Loucy (cell line): ENCODE results near the gene VANGL1.

ENCODE experiments used
- EZH2phosphoT487 ChIP-seq: fragments of 200-600 bp; IDR thresholded peaks from 2 replicates; pipeline ENCODE4 v1.6.1; 2018; ENCODE audit warnings: antibody characterized with exemption, mild to moderate bottlenecking, moderate library complexity, borderline replicate concordance
- TF ChIP-seq, protein P1 (sequence below): fragments of 200-600 bp; sonication (generic); conservative IDR thresholded peaks from 2 replicates; pipeline ENCODE4 v1.5.1; 2014; ENCODE audit warnings: mild to moderate bottlenecking, antibody characterized with exemption, low read length

DNA sequence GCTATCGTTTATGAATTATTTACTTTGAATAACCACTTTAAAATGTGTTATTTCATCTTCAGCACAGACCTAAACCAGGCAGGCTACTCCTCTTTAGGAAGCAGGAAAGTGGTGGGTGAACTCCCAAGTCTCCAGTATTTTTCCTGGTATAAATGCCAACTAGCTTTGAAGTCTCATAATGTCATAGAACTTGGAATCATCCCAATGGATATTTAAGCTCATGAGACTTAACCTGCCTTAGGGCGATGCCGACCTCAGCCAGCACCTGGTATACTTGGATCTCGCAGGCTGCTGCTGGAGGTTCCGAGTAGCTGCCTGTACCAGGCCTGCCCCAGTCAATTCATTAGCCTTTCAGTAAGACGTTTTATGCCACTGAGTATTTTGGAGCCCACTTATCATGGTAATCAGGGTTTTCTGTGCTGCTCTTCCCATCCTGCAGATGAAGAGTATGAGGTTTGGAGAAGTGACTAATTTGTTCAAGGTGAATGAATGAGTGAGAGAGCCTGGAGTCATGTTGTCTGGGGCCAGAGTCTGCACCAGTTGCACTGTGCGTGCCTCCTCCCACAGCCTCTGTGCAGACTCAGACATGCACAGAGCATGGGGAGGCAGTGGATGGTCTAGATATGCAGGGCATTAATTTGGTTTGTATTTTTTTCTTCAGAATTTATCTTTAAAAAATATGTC, 34.9 kb downstream of the VANGL1 start:
- TF ChIP-seq, protein P1, sequence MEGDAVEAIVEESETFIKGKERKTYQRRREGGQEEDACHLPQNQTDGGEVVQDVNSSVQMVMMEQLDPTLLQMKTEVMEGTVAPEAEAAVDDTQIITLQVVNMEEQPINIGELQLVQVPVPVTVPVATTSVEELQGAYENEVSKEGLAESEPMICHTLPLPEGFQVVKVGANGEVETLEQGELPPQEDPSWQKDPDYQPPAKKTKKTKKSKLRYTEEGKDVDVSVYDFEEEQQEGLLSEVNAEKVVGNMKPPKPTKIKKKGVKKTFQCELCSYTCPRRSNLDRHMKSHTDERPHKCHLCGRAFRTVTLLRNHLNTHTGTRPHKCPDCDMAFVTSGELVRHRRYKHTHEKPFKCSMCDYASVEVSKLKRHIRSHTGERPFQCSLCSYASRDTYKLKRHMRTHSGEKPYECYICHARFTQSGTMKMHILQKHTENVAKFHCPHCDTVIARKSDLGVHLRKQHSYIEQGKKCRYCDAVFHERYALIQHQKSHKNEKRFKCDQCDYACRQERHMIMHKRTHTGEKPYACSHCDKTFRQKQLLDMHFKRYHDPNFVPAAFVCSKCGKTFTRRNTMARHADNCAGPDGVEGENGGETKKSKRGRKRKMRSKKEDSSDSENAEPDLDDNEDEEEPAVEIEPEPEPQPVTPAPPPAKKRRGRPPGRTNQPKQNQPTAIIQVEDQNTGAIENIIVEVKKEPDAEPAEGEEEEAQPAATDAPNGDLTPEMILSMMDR = no peak
- TF ChIP-seq EZH2phosphoT487 = no peak
